Right ventricle myocardium inferior (tissue), 1 donor: ENCODE measurements around the gene SOS2. TPM values are rescaled to one million over a fixed set of nuclear protein-coding genes. Genes with fewer than 3 reads are reported as not detected.
"Not testable (repeated sequence)": the region's sequence is repeated elsewhere in the genome, so short reads cannot be mapped to it uniquely, and the experiment has no call there.

ENCODE experiments used
- ATAC-seq: fragments of 200-7000 bp; cut with Tn5 transposase; one replicate; pipeline ENCODE4 v1.9.1; 2020; ENCODE audit warnings: mild to moderate bottlenecking, moderate library complexity
- DNase-seq: peaks from one replicate; pipeline ENCODE4 v3.0.0; 2021; ENCODE audit errors: missing footprints
- intact Hi-C: fragments of 100-400 bp; cut with DNase I; formaldehyde crosslinking; loops from one replicate; pipeline ENCODE4 v1.11.0; 2022
- total RNA-seq: library from RNA; stranded (reverse); fragmentation: NEBNext Ultra II Directional; extraction: Animal tissue kit (Norgen Biotek cat#: 25700); gene quantifications from one replicate; pipeline ENCODE4 v1.2.1, GENCODE V29; 2021
- donor health status: DM: no; HTN: yes; CAD: no; lungs with severe emphysema.

SOS2 gene
- total RNA-seq, 1 donor from 2014 or later: 35.6 TPM

DNA sequence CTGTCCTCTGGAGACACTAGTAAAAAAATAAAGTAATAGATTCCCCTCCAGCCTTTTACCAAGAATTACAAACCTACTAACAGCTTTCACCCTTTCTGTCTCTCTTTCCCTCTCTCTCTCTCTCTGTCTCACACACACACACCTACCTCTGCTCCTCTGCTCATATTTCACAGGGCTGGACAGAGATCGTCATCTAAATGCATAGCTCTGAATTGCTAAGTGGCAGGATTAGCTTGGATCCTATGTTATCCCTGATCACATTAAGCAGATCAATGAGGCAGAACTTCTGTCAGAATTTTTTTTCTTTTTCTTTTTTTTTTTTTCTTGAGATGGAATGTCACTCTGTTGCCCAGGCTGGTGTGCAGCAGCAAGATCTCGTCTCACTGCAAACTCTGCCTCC, 137.9 kb downstream of the SOS2 start:
- no peak for DNase-seq
- intact Hi-C loops: no loop called here
- no peak for ATAC-seq

DNA sequence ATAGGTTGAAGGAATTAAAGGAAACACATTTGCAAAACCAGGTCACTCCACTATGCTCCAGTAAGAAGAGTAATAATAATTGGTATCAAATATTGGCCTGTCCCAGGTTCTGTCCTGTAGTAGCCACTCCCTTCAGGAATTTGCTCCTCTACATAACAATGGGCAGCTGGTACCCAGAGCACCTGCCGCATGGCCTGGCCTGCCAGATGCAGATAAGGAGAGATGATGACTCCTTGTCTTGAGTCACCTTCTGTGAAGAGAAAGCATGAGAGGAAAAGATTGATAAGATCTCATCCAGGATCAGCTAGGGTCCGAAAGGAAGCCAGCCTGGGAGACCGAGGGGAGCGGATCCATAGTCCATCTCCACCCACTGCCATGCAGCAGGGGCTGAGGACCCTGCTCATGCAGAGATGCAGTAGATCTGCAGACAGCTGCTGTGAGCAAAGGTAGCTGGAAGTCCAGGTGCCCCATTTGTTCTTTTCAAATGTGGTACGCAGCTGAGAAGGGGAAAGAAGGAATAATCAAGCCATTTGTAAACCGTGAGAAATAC, 139.3 kb downstream of the SOS2 start:
- DNase-seq: no peak
- intact Hi-C loops: no loop called here

DNA sequence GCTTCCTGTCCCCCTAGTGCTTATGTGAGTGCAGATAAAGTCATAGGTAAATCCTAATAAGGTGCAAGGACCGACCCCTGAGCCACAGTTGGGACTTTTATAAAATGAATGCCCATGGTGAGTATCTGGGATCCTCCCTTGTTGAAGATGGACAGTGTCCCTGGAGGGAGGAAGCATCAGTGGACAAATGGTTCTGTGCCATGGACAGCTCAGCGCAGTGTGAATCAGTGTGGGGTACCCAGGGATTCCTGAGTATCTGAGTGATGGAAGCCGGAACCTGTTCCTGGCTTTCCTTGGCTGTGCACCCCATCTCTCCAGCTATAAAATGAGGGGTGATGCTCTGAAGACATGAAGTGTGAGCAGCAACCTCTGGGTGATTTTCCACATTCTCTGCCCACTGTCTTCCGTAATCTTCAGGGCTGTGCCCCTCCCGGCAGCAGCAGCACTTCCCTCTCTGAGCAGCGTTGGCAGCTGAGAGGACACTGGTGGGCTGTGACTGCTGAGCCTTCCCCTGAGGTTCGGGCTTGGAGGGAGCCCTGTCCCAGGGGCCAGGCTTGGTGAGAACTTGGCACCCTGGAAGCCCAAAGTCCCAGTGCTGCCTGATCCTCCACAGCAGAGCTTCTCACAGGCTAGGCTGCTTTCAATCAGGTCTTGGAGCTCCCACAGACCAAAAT, 140.0 kb downstream of the SOS2 start:
- DNase-seq: no peak
- intact Hi-C loops: no loop called here
- ATAC-seq: peak; percentile 44

More for the DNA sequence above, 139.3 kb downstream of the SOS2 start:
- ATAC-seq: no peak

DNA sequence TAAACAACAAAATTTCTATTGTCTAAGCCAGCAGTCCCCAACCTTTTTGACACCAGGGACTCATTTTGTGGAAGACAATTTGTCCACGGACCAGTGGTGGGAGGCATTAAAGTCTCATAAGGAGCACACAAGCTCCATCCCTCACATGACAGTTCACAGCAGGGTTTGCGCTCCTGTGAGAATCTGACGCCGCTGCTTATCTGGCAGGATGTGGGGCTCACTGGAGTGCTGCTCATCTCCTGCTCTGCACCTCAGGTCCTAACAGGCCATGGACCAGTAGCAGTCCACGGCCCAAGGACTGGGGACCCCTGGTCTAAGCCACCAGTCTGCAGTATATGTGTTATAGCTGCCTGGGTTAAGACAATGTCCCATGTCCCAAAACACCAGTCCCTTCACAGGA, 142.2 kb downstream of the SOS2 start:
- ATAC-seq (no peak), DNase-seq (no peak)
- intact Hi-C loops: no loop called here

DNA sequence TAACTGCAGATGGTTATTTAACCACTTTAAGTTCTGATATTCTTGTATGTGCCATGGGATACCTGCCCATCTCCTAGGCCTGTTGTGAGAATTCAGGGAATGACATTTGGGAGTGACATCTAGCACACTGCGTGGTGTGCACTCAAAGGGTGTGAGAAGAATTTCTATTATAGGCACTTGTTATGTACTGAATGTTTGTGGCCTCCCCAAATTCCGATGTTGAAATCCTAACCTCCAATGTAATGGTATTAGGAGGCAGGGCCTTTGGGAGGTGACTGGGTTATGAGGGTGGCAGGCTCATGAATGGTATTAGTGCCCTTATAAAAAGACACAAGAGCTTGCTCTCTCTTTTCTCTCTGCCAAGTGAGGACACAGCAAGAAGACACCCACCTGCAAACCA, 142.6 kb downstream of the SOS2 start:
- no peak for DNase-seq
- intact Hi-C loops: no loop called here
- ATAC-seq: no peak

DNA sequence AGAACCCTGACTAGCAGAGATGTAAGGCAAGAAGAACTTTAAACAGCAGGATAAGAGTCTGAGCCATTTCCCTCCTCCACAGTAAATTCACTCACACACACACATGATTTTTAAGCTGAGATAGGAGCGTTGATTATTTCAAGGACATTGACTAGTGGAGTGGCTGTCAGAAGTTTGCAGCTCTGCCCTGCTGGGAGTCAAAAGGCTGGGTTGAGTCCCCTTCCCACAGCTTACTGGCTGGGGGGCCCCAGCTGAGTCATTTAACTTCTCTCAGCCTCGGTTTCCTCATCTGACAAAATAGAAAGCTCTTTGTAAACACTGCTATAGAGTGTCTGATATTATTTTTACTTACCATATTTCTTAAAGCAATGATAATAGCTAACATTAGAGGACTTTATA, 143.3 kb downstream of the SOS2 start:
- ATAC-seq (no peak), DNase-seq (no peak)
- intact Hi-C loops: no loop called here

DNA sequence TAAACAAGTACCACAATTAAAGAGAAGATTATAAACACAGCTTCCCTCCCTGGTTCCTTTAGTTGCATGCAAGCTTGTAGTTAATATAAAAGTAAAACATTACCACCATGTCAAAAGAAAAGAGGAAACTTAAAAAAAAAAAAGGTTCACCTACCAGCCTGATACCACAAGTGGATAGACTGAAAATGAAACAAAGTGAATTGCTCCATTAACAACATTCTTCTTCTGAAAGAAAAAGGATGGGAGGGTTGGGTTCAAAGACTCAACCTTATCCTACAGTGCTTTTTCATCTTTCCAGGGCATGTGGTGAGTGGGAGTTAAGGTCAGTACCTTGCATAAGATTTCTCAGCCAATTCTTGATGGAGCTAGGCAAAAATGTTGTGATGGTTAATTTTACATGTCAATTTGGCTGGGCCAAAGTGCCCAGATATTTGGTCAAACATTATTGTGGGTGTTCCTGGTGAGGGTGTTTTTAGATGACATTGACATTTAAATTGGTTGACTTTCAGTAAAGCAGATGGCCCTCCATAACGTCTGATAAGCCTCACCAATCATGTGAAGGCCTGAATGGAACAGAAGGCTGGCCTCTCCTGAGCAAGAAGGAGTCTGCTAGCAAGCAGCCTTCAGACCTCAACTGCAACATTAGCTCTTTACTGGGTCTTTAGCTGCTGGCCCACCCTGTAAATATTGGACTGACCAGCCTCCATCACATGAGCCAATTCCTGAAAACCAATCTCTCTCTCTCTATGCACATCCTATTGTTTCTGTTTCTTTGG, 143.8 kb downstream of the SOS2 start:
- DNase-seq (no peak), ATAC-seq (no peak)
- intact Hi-C loops: no loop called here

DNA sequence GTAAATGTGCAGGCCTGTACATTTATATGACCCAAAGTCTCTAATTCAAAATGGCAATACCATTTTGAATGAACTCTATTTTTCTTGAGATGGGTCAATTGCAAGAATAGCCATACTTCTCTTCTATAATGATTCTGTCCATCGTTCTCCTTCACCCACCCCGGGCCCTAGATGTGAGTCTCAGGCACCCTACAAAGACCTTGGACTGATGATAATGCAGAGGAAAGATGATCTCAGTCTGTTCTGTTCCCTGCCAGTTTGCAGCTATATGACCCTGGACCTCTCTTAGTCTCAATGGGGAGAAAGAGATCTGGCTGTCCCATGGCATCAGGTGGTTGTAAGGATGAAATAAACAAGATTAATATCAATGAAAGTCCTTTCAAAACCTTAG, 145.1 kb downstream of the SOS2 start:
- ATAC-seq (no peak), DNase-seq (no peak)
- intact Hi-C loops: no loop called here

DNA sequence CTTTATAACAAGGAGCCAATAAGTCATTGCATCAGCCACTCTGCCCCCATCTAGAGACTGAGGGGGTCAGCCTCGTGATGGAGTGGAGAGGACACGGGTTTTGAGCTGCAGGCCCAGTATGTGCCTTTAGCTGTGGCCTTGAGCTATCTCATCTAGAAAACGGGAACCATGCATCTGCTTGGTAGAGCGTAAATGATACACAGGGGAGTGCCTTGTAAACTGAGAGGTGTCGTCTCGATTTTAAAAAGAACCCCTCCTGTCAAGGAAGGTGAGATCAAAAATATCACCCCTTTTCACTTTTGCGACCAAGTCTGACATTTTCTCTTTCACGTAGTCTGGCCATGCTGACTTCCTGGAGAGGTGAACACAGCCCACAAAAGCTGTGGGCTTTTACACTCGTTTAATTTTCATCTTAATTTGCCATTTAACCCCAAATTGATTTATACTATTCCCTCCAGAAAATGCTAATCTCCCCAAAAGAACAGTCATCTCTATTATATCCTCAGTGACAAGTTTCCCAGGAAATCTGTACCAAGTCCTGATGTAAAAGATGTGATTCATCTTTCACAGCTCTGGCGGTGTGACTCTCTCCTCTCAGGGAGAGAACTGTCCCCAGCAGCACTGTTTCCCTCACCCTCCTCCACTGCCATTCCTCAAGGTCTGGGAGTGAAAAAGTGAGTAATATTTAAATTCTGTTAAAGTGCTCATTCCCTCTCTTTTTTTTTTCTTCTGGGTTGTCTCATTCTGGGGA, 145.6 kb downstream of the SOS2 start:
- ATAC-seq (no peak), DNase-seq (no peak)
- intact Hi-C loops: no loop called here

DNA sequence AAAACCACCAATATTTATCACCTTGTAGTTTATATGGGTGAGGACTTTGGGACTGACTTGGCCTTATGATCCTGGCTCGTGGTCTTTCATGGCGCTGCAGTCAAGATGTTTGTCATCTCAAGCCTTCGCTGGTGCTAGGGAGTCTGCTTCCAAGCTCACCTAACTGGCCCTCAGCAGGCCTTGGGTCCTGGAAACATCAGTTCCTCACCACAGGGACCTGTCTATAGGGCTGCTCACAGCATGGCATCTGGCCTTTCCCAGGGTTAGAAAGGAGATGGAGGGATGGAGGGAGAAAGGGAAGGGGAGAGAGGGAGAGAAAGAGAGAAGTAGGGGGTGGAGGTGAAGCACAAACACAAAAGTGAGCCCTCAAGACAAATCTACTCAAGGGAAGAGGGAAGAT, 146.7 kb downstream of the SOS2 start:
- DNase-seq (no peak), ATAC-seq (no peak)
- intact Hi-C loops: no loop called here

DNA sequence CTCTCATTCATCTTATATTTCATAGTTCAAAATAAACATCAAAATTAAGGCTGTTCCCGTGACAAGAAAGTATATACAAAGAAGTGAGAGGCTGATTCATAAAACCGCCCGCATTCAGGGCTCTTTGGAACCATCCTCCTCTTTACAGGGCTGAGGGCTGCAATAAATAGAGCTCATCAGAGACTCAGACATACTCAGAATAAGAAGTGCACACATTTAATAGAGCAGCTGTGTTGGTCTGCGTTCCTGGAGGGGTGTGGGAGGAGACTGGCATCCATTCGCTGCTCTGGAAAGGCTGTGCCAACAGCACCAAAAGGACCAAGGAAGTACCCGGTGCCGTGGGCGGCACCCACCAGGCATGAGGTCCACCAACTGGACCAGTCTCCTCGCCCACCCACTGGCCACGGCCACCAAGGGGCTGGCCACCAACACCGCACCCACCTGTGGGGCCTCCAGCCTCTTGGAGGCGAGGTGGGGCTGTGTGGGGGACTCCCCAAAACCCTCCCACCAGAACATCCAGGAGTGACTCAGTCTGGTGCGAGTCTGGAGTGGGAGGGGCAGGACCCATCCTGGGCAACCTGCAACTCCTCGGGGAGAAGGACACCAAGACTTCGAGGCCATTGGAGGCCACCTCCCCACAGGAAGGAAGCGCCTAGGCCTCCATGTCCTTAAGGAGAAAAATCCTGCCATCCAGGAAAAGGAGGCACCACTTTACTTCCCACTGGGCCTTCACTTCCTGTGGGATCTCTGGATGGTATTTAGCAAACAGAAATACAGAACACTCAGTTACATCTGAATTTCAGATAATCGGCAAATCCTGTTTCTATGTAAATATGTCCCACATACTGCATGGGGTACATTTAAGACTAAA, 147.7 kb downstream of the SOS2 start:
- ATAC-seq: no peak
- DNase-seq: no peak
- intact Hi-C loops: no loop called here

DNA sequence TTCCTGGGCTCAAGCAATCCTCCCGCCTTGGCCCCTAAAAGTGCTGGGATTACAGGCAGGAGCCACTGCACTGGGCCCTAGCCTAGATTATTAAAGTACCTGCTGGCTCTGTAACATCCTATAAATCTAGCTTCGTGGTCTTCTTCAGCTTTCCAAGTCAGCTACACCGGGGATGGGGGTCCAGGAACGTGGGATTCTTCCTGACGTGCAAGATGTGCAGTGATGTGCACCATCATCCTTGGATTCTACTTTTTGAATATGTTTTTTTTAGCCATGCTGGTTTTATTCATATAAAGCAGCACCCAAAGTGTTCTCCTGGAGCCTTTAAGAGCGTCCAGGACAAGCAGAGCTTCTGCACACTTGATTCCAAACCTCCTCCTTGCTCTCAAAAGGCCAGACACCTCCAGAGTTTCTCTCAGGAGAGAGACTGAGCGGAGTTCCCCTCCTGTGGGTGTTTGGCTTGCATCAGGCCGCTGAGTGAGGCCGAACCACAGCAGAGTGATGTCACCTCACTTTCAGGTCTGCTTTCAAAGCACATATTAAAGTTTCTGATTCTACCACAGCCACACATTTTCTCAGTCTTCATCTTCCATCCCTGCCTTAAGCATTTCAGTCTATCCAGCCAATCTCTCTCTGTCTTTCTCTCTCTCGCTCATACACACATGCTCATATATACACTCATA, 148.5 kb downstream of the SOS2 start:
- DNase-seq (no peak), ATAC-seq (no peak)
- intact Hi-C loops: no loop called here

DNA sequence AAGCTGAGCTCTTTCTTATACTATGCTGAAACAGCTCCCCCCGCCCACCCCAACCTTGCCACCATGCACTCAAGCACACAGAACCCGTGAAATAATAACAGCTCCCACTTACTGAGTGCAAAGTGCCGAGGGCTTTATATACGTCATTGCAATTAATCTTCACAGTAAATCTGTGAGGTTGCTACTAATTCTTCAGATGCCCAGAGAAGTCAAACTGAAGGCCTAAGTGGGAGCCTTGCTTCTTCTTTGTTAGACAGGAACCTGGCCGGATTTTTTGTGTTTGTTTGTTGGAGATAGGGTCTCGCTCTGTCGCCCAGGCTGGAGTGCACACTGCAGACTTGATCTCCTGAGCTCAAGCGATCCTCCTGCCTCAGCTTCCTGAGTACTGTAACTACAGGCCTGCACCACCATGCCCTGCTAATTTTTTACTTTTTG, 149.1 kb downstream of the SOS2 start:
- ATAC-seq (no peak), DNase-seq (no peak)

DNA sequence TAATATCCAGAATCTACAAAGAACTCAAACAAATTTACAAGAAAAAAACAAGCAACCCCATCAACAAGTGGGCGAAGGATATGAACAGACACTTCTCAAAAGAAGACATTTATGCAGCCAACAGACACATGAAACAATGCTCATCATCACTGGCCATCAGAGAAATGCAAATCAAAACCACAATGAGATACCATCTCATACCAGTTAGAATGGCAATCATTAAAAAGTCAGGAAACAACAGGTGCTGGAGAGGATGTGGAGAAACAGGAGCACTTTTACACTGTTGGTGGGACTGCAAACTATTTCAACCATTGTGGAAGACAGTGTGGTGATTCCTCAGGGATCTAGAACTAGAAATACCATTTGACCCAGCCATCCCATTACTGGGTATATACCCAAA, 152.3 kb downstream of the SOS2 start:
- ATAC-seq, DNase-seq, intact Hi-C loops: not testable (repeated sequence)

More for the DNA sequence above, 149.1 kb downstream of the SOS2 start:
- intact Hi-C loops: no loop called here

DNA sequence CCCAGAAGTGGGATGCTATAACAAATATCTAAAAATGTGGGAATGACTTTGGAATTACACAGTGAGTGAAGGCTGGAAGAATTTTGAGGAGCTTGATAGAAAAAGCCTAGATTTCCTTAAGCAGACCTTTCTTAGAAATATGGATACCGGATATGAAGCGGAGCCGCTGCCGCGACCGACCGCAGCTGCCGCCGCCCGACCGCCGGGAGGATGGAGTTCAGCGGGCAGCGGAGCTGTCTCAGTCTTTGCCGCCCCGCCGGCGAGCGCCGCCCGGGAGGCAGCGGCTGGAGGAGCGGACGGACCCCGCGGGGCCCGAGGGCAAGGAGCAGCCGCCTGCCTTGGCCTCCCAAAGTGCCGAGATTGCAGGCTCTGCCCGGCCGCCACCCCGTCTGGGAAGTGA, 157.7 kb downstream of the SOS2 start:
- ATAC-seq, DNase-seq, intact Hi-C loops: not testable (repeated sequence)

DNA sequence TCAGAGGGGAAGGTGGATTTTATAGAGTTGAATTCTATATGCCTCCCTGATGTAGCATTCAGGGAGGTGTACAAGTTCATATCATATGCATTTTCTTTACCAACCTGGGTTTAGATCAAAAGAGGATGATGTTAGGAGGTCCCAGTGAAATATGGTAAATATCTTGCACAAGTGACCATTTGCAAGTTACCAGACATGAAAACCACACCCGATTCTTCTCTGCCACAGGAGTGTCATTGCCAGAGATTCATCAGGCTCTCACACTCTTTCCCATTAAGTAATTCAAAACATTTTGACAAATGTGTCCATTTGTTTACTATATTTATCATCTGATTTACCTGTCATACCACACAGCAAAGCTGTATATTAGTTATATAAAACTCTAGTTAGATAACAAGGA, 159.0 kb downstream of the SOS2 start:
- no peak for DNase-seq
- ATAC-seq: no peak
- intact Hi-C loops: no loop called here

DNA sequence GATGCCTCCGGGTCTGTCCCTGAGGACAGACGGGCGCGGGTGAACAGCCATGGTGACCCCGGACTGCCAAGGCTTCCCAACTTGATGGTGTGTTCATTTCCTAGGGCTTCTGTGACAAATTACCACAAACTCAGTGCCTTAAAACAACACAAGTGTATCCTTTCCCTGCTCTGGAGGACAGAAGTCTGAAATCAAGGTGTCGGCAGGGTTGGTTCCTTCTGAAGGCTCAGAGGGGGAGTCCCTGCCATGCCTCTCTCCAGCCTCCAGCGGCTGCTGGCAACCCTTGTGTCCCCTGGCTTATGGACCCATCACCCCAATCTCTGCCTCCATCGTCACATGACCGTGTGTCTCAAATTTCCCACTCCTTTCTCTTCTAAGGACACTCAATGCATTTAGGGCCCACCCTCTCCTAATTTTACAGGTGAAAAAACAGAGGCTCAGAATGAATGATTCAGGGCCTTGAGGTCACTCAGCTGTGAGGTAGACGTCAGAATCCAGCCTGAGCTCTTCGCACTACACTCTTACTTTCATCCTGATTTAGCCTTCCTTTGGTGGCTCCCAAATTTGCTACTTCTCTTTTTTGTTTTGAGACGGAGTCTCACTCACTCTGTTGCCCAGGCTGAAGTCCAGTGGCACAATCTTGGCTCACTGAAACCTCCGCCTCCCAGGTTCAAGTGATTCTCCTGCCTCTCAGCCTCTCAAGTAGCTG, 160.4 kb downstream of the SOS2 start:
- no peak for DNase-seq
- intact Hi-C loops: no loop called here
- ATAC-seq: no peak
